ENCODE data around the gene NKX2-4. TPM values are rescaled to one million over a fixed set of nuclear protein-coding genes. Genes with fewer than 3 reads are reported as not detected.

NKX2-4 gene
- total RNA-seq, 2 experiments from 2014 or later = not detected

GRCh38 chr20:21353236-21353635 is 44.1 kb downstream of the NKX2-4 start:
- no peak overlapping the region for H3K4me3 Mint-ChIP-seq
- DNase-seq (no peak), ATAC-seq (ENCODE audit: poor library complexity) (no peak)
- no peaks in the 10 kb centered on the region for H3K9me3 Mint-ChIP-seq
- no peaks in the 10 kb centered on the region for H3K4me1 ChIP-seq (ENCODE audit: insufficient read depth, low read length)
- no peaks in the 10 kb centered on the region for H3K9me3 ChIP-seq (ENCODE audit: control insufficient read depth in 1 of 2, insufficient read depth in 1 of 2, low read length in 2 of 2)
- H3K4me3 ChIP-seq (ENCODE audit: low read length) = no peak overlapping the region
- peaks cover 57% of the 10 kb centered on the region for H3K36me3 ChIP-seq (ENCODE audit: insufficient read depth, low read length)
- no peak overlapping the region for H3K27ac Mint-ChIP-seq
- no peak overlapping the region for H3K27ac ChIP-seq (ENCODE audit: low read depth in 1 of 2, low read length in 2 of 2)
- POLR2A ChIA-PET = no interaction called here
- no peak for TF ChIP-seq CTCF (IDR thresholded peaks at IDR 0.05)
- no peaks in the 10 kb centered on the region for H3K4me1 Mint-ChIP-seq (ENCODE audit: low read depth)
- no peaks in the 10 kb centered on the region for H3K27me3 Mint-ChIP-seq
- H3K36me3 Mint-ChIP-seq (ENCODE audit: low read depth) = peaks cover 75% of the 10 kb centered on the region
- CTCF ChIA-PET = interaction anchor here (0.8 kb wide), 1 partner anchor 117 kb away, joined by 3 read pairs; no protein-coding TSS in a partner anchor
- intact Hi-C loops (cut with DNase I, micrococcal nuclease) = loop anchor here in 1 of 2 experiments (10.0 kb wide), 1 partner anchor 48 kb away; the partner anchor contains the start of gene XRN2
- no peaks in the 10 kb centered on the region for H3K27me3 ChIP-seq (ENCODE audit: control insufficient read depth in 1 of 2, insufficient read depth in 2 of 2, low read length in 2 of 2)

GRCh38 chr20:21352703-21353102 is 44.6 kb downstream of the NKX2-4 start:
- H3K36me3 Mint-ChIP-seq (ENCODE audit: low read depth) = peaks cover 75% of the 10 kb centered on the region
- no peaks in the 10 kb centered on the region for H3K27me3 ChIP-seq (ENCODE audit: control insufficient read depth in 1 of 2, insufficient read depth in 2 of 2, low read length in 2 of 2)
- H3K27ac Mint-ChIP-seq = no peak overlapping the region
- CTCF ChIA-PET = interaction anchor here (0.8 to 1.0 kb wide), 2 partner anchors 50 to 116 kb away, joined by 3 read pairs; partner anchors contain the start of gene XRN2
- H3K4me3 ChIP-seq (ENCODE audit: low read length) = no peak overlapping the region
- H3K9me3 ChIP-seq (ENCODE audit: control insufficient read depth in 1 of 2, insufficient read depth in 1 of 2, low read length in 2 of 2) = no peaks in the 10 kb centered on the region
- intact Hi-C loops (cut with DNase I, micrococcal nuclease) = loop anchor here in 1 of 2 experiments (10.0 kb wide), 1 partner anchor 48 kb away; the partner anchor contains the start of gene XRN2
- no peak overlapping the region for H3K4me3 Mint-ChIP-seq
- DNase-seq (no peak), ATAC-seq (ENCODE audit: poor library complexity) (no peak)
- no peaks in the 10 kb centered on the region for H3K9me3 Mint-ChIP-seq
- H3K4me1 ChIP-seq (ENCODE audit: insufficient read depth, low read length) = no peaks in the 10 kb centered on the region
- no peak for TF ChIP-seq CTCF (IDR thresholded peaks at IDR 0.05)
- H3K27me3 Mint-ChIP-seq = no peaks in the 10 kb centered on the region
- H3K27ac ChIP-seq (ENCODE audit: low read depth in 1 of 2, low read length in 2 of 2) = no peak overlapping the region
- no peaks in the 10 kb centered on the region for H3K4me1 Mint-ChIP-seq (ENCODE audit: low read depth)
- H3K36me3 ChIP-seq (ENCODE audit: insufficient read depth, low read length) = peaks cover 55% of the 10 kb centered on the region
- POLR2A ChIA-PET = no interaction called here

Other genes starting within 250 kb of the NKX2-4 start
- gene XRN2, start 94.2 kb downstream of the NKX2-4 start, total RNA-seq = 10 to 100 TPM; 48.5 to 48.9 TPM
- gene NKX2-2, start 116.5 kb upstream of the NKX2-4 start, total RNA-seq = not detected

All from CD4-positive, alpha-beta T cell (primary cell).